ENCODE data around the gene BLOC1S4.

- TF ChIP-seq EZH2 (IDR thresholded peaks at IDR 0.05; ENCODE audit: low read depth, unreplicated experiment), result no peak
- no peak for TF ChIP-seq CTCF (conservative IDR thresholded peaks at IDR 0.05; ENCODE audit: low read depth in 2 of 2)
- no peak for TF ChIP-seq POLR2AphosphoS5 (IDR thresholded peaks at IDR 0.05; ENCODE audit: low read depth)
- no peak for TF ChIP-seq ETS1 (IDR thresholded peaks at IDR 0.05)
- no peak for TF ChIP-seq EZH2phosphoT487 (IDR thresholded peaks at IDR 0.05; ENCODE audit: unreplicated experiment)
- no peak for TF ChIP-seq CREB1 (CRISPR knock-in tag; IDR thresholded peaks at IDR 0.05; ENCODE audit: low read depth)
- TF ChIP-seq REST (IDR thresholded peaks at IDR 0.05; ENCODE audit: unreplicated experiment), result no peak
Measured at GRCh38 chr4:6676722-6677558, 39.0 kb upstream of the BLOC1S4 start.

Data from GM23338 (cell line).